H9 (cell line): ENCODE results near the gene TAAR9. TPM values are rescaled to one million over a fixed set of nuclear protein-coding genes. Genes with fewer than 3 reads are reported as not detected.

Source experiments
- DNase-seq: peaks from one replicate; pipeline ENCODE4 v3.0.0-alpha.2; 2017
- H2AFZ ChIP-seq: one replicate; pipeline ENCODE4 v1.6.1; 2013; ENCODE audit warnings: mild to moderate bottlenecking, low read length, control low read depth, moderate library complexity
- H2AK5ac ChIP-seq: 2 replicates; pipeline ENCODE4 v1.6.1; 2013; ENCODE audit warnings: low read length, control low read depth, mixed read lengths; ENCODE audit not compliant: insufficient read length
- H2BK120ac ChIP-seq: one replicate; pipeline ENCODE4 v1.6.1; 2013; ENCODE audit warnings: low read depth, mild to moderate bottlenecking, low read length, control low read depth, inconsistent platforms; ENCODE audit not compliant: poor library complexity, severe bottlenecking
- H2BK12ac ChIP-seq: 2 replicates; pipeline ENCODE4 v1.6.1; 2013; ENCODE audit warnings: low read length, control low read depth, mixed read lengths, low read depth; ENCODE audit not compliant: insufficient read length
- H2BK15ac ChIP-seq: 2 replicates; pipeline ENCODE4 v1.6.1; 2013; ENCODE audit warnings: low read depth, low read length, control low read depth
- H2BK20ac ChIP-seq: one replicate; pipeline ENCODE4 v1.6.1; 2013; ENCODE audit warnings: low read depth, mild to moderate bottlenecking, low read length, control low read depth, inconsistent platforms; ENCODE audit not compliant: poor library complexity, severe bottlenecking
- H2BK5ac ChIP-seq: 2 replicates; pipeline ENCODE4 v1.6.1; 2013; ENCODE audit warnings: low read length, control low read depth, mixed read lengths; ENCODE audit not compliant: insufficient read length
- H3K14ac ChIP-seq: 2 replicates; pipeline ENCODE4 v1.6.1; 2013; ENCODE audit warnings: low read length, control low read depth; ENCODE audit not compliant: insufficient read depth
- H3K18ac ChIP-seq: 2 replicates; pipeline ENCODE4 v1.6.1; 2013; ENCODE audit warnings: low read depth, mild to moderate bottlenecking, mixed read lengths, low read length, control low read depth; ENCODE audit not compliant: insufficient read length
- H3K23ac ChIP-seq: 2 replicates; pipeline ENCODE4 v1.6.1; 2013; ENCODE audit warnings: low read length, control low read depth, mixed read lengths, low read depth; ENCODE audit not compliant: insufficient read length
- H3K23me2 ChIP-seq: 2 replicates; pipeline ENCODE4 v1.6.1; 2013; ENCODE audit warnings: low read depth, mild to moderate bottlenecking, mixed read lengths, low read length, control low read depth; ENCODE audit not compliant: insufficient read length, poor library complexity, severe bottlenecking
- H3K27ac ChIP-seq: 2 replicates; pipeline ENCODE4 v1.5.1; 2013; ENCODE audit warnings: low read length, control low read depth, mixed read lengths, low read depth; ENCODE audit not compliant: insufficient read length
- H3K27me3 ChIP-seq: 2 replicates; pipeline ENCODE4 v1.6.1; 2013; ENCODE audit warnings: low read length, control low read depth, inconsistent platforms; ENCODE audit not compliant: insufficient read depth
- H3K4ac ChIP-seq: 2 replicates; pipeline ENCODE4 v1.6.1; 2013; ENCODE audit warnings: low read depth, mild to moderate bottlenecking, control low read depth, inconsistent platforms, low read length, moderate library complexity
- H3K4me1 ChIP-seq: 2 replicates; pipeline ENCODE4 v1.6.1; 2013; ENCODE audit warnings: low read length, control low read depth, inconsistent platforms; ENCODE audit not compliant: insufficient read depth
- H3K4me2 ChIP-seq: 2 replicates; pipeline ENCODE4 v1.6.1; 2013; ENCODE audit warnings: low read length, control low read depth, mixed read lengths; ENCODE audit not compliant: insufficient read length, insufficient read depth
- H3K56ac ChIP-seq: 2 replicates; pipeline ENCODE4 v1.6.1; 2013; ENCODE audit warnings: low read depth, mild to moderate bottlenecking, mixed read lengths, low read length, control low read depth; ENCODE audit not compliant: insufficient read length
- H3K79me1 ChIP-seq: 2 replicates; pipeline ENCODE4 v1.6.1; 2013; ENCODE audit warnings: low read depth, mild to moderate bottlenecking, moderate library complexity, low read length, control low read depth, inconsistent platforms; ENCODE audit not compliant: insufficient read depth, poor library complexity, severe bottlenecking
- H3K79me2 ChIP-seq: 2 replicates; pipeline ENCODE4 v1.6.1; 2013; ENCODE audit warnings: low read length, control low read depth, inconsistent platforms; ENCODE audit not compliant: insufficient read depth
- H3K9ac ChIP-seq: 2 replicates; pipeline ENCODE4 v1.6.1; 2013; ENCODE audit warnings: low read length, control low read depth, mixed read lengths; ENCODE audit not compliant: insufficient read length; ENCODE audit errors: extremely low read depth
- H3K9me3 ChIP-seq: one replicate; pipeline ENCODE4 v1.6.1; 2013; ENCODE audit warnings: low read depth, low read length, inconsistent platforms; ENCODE audit not compliant: control insufficient read depth
- H3T11ph ChIP-seq: one replicate; pipeline ENCODE4 v1.6.1; 2013; ENCODE audit warnings: mild to moderate bottlenecking, low read length, control low read depth, inconsistent platforms
- H4K20me1 ChIP-seq: one replicate; pipeline ENCODE4 v1.6.1; 2013; ENCODE audit not compliant: control insufficient read depth, insufficient read length, insufficient read depth
- H4K5ac ChIP-seq: 2 replicates; pipeline ENCODE4 v1.6.1; 2013; ENCODE audit warnings: low read depth, mild to moderate bottlenecking, mixed read lengths, low read length, control low read depth; ENCODE audit not compliant: insufficient read length
- H4K8ac ChIP-seq: replicated peaks from 2 replicates; pipeline ENCODE4 v1.6.1; 2013; ENCODE audit warnings: low read length, control low read depth, mixed read lengths, low read depth; ENCODE audit not compliant: insufficient read length
- H4K91ac ChIP-seq: 2 replicates; pipeline ENCODE4 v1.6.1; 2013; ENCODE audit warnings: low read depth, mild to moderate bottlenecking, moderate library complexity, mixed read lengths, low read length, control low read depth; ENCODE audit not compliant: insufficient read length
- H3K27ac Mint-ChIP-seq, 3 experiments: 2 replicates in 2 of 3; 3 replicates in 1 of 3; pipeline ENCODE4 v1.8.0; 2020 to 2021; ENCODE audit warnings: mixed read lengths in 3 of 3, mild to moderate bottlenecking in 1 of 3, moderate library complexity in 1 of 3
- H3K27me3 Mint-ChIP-seq: 2 replicates; pipeline ENCODE4 v1.8.0; 2021; ENCODE audit warnings: low read depth, mild to moderate bottlenecking, moderate library complexity, mixed read lengths
- H3K36me3 Mint-ChIP-seq, 3 experiments: 2 replicates in 2 of 3; 3 replicates in 1 of 3; pipeline ENCODE4 v1.8.0; 2020 to 2021; ENCODE audit warnings: low read depth in 3 of 3, mixed read lengths in 3 of 3; ENCODE audit not compliant: insufficient read depth in 1 of 3
- H3K4me1 Mint-ChIP-seq, 2 experiments: 2 replicates each; pipeline ENCODE4 v1.8.0; 2020; ENCODE audit warnings: mixed read lengths in 2 of 2
- H3K4me3 Mint-ChIP-seq, 2 experiments: 2 replicates in 1 of 2; 3 replicates in 1 of 2; pipeline ENCODE4 v1.8.0; 2020 to 2021; ENCODE audit warnings: mild to moderate bottlenecking in 2 of 2, mixed read lengths in 2 of 2, moderate library complexity in 1 of 2
- H3K9me3 Mint-ChIP-seq, 2 experiments: 2 replicates in 1 of 2; 3 replicates in 1 of 2; pipeline ENCODE4 v1.8.0; 2020; ENCODE audit warnings: mild to moderate bottlenecking in 2 of 2, mixed read lengths in 2 of 2, moderate library complexity in 1 of 2
- WGBS: extraction: QIAGEN DNeasy Blood & Tissue Kit; methylation state at CpG from one replicate; pipeline ENCODE4 v1.1.7; 2013; ENCODE audit warnings: missing lambda C conversion rate, low lambda C conversion rate, mixed read lengths; ENCODE audit not compliant: insufficient read length; ENCODE audit errors: extremely low coverage; 5-methylcytosine and 5-hydroxymethylcytosine counted together
- total RNA-seq: library from RNA; stranded (reverse); gene quantifications from 2 replicates; pipeline ENCODE4 v1.2.1, GENCODE V29; 2021
- TF ChIP-seq, protein P1 (sequence below): fragments of 200-600 bp; sonication (generic); conservative IDR thresholded peaks from 3 replicates; pipeline ENCODE4 v1.8.0; 2021; ENCODE audit warnings: antibody characterized with exemption, mild to moderate bottlenecking

The TAAR9 gene
- total RNA-seq, 1 experiment from 2014 or later: not detected

GRCh38 chr6:132567566-132567965 lies 29.5 kb downstream of the TAAR9 start:
- no peaks in the 10 kb centered on the region for H3K9me3 Mint-ChIP-seq
- Histone ChIP-seq H4K91ac (no peak overlapping the region), H2BK5ac (no peak overlapping the region), H3K79me2 (no peaks in the 10 kb centered on the region), H3K79me1 (no peaks in the 10 kb centered on the region), H4K20me1 (no peaks in the 10 kb centered on the region), H2BK20ac (no peak overlapping the region), H4K5ac (no peak overlapping the region), H2BK12ac (no peak overlapping the region), H2AFZ (no peak overlapping the region), H3K56ac (no peak overlapping the region), H2AK5ac (no peak overlapping the region), H3K23me2 (no peaks in the 10 kb centered on the region), H3K14ac (no peak overlapping the region), H3K4me1 (peaks cover 7% of the 10 kb centered on the region; the same call in 1 of the 2 replicates), H3K4ac (no peak overlapping the region), H3K4me2 (no peak overlapping the region), H3K18ac (no peak overlapping the region), H3K27ac (no peak overlapping the region), H2BK15ac (no peak overlapping the region), H3K23ac (no peak overlapping the region), H3T11ph (no peak overlapping the region), H3K27me3 (no peaks in the 10 kb centered on the region), H4K8ac (no peak overlapping the region), H2BK120ac (no peak overlapping the region), H3K9me3 (no peaks in the 10 kb centered on the region), H3K9ac (no peak overlapping the region)
- TF ChIP-seq, protein P1, sequence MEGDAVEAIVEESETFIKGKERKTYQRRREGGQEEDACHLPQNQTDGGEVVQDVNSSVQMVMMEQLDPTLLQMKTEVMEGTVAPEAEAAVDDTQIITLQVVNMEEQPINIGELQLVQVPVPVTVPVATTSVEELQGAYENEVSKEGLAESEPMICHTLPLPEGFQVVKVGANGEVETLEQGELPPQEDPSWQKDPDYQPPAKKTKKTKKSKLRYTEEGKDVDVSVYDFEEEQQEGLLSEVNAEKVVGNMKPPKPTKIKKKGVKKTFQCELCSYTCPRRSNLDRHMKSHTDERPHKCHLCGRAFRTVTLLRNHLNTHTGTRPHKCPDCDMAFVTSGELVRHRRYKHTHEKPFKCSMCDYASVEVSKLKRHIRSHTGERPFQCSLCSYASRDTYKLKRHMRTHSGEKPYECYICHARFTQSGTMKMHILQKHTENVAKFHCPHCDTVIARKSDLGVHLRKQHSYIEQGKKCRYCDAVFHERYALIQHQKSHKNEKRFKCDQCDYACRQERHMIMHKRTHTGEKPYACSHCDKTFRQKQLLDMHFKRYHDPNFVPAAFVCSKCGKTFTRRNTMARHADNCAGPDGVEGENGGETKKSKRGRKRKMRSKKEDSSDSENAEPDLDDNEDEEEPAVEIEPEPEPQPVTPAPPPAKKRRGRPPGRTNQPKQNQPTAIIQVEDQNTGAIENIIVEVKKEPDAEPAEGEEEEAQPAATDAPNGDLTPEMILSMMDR: no peak
- no peaks in the 10 kb centered on the region for H3K27me3 Mint-ChIP-seq
- no peak overlapping the region for H3K4me3 Mint-ChIP-seq
- H3K27ac Mint-ChIP-seq: peak overlapping the region in 1 of 3 experiments; percentile 17; a peak in 1 of 7 replicates
- DNase-seq: no peak
- no peaks in the 10 kb centered on the region for H3K36me3 Mint-ChIP-seq
- no CpG with 5 or more reads among the region's 1 CpG for WGBS
- H3K4me1 Mint-ChIP-seq: peaks cover 32% of the 10 kb centered on the region in 2 experiments
